B cell (primary cell): ENCODE data around the gene CALN1.

Experiments
- EZH2 ChIP-seq: IDR thresholded peaks from 2 replicates; pipeline ENCODE4 v1.6.1; 2012; ENCODE audit warnings: borderline replicate concordance, low read depth, mild to moderate bottlenecking, moderate library complexity, low read length; ENCODE audit not compliant: insufficient read depth, poor library complexity, severe bottlenecking
- TF ChIP-seq, protein P1 (sequence below): fragments of 200-600 bp; IDR thresholded peaks from one replicate; pipeline ENCODE4 v1.8.0; 2022; ENCODE audit warnings: antibody characterized with exemption, mild to moderate bottlenecking

DNA sequence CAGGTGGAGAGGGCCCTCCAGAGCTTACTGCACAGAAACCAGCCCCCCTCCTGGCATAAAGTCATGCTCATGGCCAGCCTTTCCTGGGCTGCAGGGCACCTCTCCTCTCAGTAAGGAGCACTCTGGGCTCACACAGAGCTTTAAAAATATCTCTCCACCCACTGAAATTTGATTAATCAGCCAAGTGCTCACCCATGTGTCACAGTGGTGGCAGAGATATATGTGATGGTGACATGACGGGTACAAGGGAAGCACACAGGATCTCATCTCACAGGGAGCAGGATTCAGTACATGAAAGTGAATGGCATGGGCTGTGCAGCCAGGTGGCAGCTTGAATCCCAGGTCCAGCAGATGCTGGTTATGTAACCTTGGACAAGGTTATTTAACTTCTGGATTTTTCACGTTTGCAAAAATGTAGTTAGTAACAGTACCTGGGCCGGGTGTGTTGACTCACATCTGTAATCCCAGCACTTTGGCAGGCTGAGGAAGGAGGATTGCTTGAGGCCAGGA, 144.8 kb downstream of the CALN1 start:
- TF ChIP-seq, protein P1, sequence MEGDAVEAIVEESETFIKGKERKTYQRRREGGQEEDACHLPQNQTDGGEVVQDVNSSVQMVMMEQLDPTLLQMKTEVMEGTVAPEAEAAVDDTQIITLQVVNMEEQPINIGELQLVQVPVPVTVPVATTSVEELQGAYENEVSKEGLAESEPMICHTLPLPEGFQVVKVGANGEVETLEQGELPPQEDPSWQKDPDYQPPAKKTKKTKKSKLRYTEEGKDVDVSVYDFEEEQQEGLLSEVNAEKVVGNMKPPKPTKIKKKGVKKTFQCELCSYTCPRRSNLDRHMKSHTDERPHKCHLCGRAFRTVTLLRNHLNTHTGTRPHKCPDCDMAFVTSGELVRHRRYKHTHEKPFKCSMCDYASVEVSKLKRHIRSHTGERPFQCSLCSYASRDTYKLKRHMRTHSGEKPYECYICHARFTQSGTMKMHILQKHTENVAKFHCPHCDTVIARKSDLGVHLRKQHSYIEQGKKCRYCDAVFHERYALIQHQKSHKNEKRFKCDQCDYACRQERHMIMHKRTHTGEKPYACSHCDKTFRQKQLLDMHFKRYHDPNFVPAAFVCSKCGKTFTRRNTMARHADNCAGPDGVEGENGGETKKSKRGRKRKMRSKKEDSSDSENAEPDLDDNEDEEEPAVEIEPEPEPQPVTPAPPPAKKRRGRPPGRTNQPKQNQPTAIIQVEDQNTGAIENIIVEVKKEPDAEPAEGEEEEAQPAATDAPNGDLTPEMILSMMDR: no peak
- TF ChIP-seq EZH2: no peak
